Hematopoietic multipotent progenitor cell treated with erythropoietin and hydrocortisone succinate and interleukin-3 and kit ligand, for 8 days (in vitro differentiated cells): ENCODE data around the gene FAM174B.
"Not testable (repeated sequence)": the region's sequence is repeated elsewhere in the genome, so short reads cannot be mapped to it uniquely, and the experiment has no call there.

Experiments
- DNase-seq: peaks from one replicate; pipeline ENCODE4 v3.0.0-alpha.2; 2015

The FAM174B gene

DNA sequence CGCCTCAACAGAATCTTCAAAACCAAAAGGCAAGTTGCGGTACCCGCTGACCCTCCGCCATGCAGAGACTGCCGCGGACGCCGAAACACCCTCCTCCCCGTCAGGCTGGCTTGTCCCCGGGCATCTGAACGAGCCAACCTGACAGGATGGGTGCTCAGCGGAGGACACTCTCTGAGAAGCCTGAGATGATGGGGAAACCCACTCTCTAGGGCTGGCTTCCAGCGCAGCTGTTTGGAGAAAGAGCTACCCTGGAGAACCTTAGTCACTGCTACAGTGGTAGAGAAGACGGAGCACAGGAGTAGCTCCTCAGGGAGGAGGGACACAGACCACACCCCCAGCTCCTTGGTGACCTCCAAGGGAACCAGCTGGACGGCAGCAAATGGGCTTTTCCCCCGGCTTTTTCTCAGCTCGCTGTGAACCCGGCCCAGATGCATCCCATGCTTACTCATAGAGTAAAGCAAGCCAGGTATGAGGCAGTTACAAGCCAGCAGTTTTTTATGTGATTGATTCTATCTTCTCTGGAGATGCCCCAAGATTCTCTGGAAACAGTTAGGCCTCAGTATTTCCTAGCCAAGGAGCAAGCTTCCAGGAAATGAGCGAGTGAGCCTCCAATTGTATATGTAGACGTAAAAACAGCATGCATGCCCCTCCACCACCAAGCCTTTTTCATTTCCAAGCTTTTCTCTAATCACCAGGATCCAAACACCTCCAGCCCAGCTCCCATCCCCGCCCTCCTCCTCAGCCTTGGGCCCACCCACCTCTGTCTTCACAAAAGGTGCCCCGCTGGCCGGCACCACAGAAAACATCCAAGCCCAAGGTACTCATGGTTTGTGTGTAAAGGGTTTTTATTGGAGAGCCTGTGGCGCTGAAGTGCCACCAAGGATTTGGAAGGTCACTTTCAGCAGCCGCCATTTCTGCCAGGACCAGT, 38.7 kb downstream of the FAM174B start:
- no peak for DNase-seq

DNA sequence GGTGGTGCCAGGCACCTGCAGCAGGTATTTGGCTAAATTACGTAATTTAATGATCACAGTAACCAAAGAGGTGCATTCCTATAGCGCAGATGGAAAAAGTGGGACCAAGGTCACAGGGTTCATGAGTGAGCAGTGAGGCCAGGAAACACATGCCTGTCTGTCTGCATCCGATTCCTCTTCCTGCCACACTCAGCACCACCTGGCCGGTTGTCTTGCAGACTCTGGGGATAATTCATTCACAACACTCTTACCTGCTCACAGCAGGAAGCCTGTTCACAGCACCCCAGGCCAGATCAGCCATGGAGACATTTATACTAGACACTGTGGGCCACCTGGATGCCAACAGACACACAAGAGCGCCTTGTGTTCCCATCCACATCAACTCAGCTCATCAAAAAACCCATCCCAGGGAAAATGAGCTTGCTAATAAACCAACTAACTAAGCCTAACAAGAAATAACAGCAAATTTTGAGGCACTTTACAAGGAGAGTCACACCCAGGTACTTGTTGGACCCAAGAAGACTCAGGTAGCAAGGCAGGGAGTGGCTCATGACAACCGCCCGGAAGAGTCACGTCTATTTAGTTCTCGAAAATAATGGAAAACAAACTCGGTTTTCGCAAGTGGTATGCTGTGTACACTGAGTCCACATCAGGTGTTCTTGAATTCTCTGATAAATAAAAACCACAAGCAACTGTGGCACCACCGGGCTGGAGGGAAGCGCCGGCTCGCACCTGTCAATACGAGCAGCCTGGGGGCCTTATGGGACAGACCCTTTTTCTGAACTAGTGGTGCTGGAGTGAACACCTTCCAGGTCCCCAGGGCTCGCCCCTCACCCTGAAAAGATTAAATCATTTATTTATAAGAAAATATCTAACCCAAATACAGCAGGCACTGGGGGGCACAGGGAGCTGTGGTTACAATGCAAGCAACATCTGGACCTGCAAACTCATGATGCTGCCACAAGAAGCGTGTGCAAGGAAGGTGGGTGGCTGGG, 40.5 kb downstream of the FAM174B start:
- DNase-seq: no peak

DNA sequence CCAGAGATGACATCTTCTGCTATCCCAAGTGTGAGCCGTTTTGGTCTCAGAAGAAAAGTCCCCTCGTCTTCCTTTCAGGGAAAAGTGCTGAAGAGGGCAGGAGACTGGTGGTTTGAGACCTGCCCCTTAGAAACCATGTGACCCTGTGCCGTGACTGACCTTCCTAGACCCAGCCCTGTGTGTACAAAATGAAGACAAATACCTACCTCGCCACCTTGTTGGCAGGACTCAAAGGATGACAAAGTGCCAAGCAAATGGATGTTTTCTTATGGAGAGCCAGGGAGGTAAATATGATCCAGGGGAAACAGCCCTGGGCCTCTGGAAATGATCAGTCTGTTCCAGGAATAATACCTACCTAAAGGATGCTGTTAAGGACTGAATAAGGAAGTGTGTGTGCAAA, 41.3 kb downstream of the FAM174B start:
- peak; percentile 7 for DNase-seq

GRCh38 chr15:92613841-92614240, 41.7 kb downstream of the FAM174B start:
- DNase-seq: no peak

DNA sequence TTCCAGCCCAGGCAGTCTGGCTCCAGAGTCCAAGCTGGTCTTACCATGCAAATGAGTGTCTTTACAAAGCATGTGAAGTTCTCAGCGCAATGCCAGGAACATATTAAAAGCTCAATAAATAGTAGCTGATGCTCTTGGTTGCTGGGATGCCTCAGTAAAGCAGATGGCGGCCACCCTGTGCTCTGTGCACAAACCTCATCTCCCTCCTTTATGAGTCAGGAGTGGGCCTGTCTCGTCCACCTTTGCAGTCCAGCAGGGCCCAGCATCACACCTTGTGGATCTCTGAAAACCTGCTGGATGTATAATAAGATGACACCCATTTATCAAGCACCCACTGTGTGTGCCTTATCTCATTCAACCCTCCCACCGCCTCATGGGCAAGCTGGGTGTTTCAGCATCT, 42.7 kb downstream of the FAM174B start:
- no peak for DNase-seq

GRCh38 chr15:92611995-92612745, 43.4 kb downstream of the FAM174B start:
- DNase-seq: peak; percentile 30

GRCh38 chr15:92611150-92611549, 44.4 kb downstream of the FAM174B start:
- DNase-seq: no peak

- no peak for DNase-seq
Measured at GRCh38 chr15:92610101-92610520, 45.5 kb downstream of the FAM174B start.

DNA sequence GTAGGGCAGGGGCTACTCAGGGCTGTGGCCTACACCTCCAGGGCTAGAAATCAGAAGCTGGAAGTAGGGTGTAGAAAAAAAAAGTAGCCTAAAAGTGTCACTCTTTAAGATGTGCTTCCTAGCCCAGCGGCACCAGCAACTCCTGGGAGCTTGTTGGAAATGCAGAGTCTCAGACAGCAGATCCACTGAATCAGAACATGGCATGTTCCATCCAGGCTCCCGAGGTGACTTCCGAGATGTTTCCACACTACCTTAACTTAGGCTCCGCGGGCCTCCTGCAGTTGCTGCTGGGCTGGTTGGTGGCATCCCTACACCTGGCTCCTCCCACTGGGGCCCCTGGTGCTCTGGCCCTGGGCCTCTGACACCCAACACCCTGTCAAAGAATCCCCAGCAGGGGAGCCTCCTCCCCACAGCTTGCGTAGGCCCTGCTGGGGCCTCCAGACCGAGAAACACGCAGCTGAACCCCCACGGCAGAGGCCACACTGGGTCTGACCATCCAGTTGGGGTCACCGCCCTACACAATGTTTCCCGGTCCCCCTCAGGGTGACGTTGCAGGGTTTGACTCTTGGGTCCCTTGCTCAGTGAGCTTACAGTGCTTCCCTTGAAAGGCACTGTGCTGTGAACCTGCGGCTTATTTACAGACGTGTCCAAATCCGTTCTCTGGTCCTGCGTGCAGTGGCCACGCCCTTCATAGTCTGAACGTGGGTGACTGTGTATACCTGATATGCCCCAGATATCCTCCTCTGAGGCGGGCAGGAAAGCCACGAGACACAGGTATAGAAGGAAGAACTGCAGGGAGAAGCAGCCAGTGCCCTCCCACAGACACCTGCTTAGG, 46.5 kb downstream of the FAM174B start:
- DNase-seq: no peak

DNA sequence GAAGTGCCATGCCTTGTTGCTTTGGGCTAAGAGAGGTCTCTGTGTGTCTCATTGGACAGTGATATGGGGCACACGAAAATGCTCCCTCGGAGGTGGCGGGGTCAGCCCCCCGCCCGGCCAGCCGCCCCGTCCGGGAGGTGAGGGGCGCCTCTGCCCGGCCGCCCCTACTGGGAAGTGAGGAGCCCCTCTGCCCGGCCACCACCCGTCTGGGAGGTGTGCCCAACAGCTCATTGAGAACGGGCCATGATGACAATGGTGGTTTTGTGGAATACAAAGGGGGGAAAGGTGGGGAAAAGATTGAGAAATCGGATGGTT, 48.8 kb downstream of the FAM174B start:
- not testable (repeated sequence) for DNase-seq

DNA sequence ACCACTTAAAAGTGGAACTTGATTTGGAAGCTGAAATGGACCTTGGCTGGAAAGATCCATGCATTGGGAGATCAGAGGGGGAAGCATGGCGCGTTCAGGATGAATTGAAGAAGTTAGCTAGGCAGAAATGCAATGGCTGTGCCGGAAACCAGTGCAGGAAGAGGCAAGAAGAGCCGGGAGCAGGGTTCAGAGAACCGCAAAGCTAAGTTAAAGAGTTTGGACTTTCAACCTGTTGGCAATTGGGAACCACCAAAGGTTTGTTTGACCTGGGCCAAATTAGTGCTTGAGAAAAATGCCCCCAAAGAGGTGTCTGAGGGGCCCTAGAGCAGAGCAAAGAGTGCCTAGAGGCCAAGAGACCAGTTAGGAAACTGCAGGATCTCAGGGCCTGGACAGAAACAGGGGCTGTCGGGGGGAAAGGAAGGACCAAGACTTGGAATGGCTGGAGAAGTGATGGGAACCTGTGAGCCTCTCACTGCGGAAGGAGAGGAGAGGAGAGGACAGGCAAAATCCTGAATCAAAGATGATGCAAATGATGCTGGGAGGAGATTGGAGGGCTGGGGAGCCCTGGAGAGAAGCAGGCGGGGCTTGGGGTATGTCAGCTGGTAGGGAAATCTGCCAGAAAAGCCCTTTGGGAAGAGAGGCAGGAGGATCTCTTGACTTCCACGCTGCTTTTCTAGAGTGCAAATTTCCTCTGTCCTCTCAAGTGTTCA, 49.3 kb downstream of the FAM174B start:
- DNase-seq: no peak

DNA sequence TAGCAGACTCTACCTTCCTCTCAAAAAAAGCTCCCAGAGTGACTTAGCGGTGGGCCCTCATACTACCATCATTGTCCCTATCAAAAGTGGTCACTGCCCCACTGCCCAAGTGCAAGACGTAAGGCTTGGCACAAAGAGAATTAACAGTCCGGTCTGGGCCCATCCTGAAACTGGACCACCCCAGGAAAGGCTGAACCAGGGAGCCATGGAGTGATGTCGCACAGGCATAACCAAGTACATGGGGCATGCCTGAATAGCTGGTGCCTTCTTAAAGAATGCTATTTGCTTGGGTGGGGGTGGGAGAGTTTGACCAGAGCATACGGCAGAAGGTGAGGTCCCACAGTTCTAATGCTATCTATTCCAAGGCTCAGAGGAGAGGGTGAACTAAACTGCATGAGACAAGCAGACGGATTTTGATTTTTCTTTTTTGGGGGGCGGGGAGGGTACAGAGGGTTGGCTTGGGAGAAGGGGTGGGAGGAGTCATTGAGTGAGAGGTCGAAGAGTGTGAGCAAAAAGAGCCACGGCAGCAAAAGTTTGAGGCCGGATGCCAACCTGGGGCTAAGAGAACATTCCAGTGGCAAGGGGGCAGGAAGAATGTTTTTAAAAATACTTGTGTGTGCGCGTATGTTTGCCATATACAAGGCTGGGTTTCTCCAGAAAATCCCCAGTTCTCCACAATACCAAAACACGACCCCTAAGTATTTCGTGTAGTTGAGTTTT, 50.2 kb downstream of the FAM174B start:
- DNase-seq: no peak

DNA sequence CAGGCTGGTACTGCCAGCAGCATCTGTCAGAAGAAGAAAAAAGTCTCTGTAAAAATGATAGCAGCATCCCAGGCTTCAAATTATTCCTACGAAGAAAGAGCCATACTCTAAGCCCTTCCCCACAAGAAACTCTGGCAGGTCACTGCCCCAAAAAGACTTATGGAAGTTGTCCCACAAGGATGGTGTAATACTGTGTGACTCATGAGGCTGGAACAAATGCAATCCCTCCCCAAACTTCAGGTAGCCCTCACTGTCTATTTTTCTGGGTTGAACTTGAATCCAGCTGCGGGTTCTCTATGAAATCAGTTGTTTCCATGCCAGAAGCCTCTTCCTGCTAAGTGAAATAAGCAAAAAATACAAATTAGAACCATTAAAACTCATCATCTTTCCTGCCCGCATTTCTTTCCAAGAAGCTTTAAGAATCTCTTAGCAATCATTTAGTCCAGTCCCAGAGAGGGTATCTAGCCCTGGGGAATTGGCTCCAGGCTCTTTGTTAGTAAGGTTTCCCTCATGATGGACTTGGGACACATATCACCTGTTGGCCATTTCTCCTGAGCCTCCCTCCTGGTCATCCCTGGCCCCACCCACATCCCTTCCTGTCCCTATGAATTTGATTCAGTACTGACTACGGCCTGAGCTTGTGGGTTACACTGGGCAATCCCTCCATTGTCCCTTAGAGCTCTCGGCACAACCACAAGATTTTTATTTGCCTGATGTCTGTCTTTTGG, 51.7 kb downstream of the FAM174B start:
- DNase-seq: no peak

GRCh38 chr15:92603278-92603677, 52.3 kb downstream of the FAM174B start:
- no peak for DNase-seq

GRCh38 chr15:92602267-92602593, 53.3 kb downstream of the FAM174B start:
- DNase-seq: no peak

- DNase-seq: no peak
Measured at GRCh38 chr15:92601592-92602266, 53.8 kb downstream of the FAM174B start.

DNA sequence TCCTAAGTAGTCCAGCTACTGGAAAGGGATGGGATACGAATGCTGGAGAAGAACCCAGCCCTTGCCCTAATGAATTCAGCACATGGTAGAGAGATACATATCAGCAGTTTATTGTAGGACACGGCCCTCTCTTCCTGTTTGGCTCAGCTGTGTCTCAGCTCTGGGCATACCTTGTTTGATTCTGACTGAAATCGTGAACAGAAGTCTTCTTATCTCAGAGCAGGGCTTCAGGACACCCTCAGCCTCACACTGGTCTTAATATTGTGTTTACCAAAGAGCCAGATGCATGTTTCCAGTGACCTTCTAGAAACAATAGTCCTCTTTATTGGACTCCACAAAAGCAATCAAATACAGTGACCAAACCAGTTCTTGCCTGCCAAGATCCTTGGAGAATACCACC, 54.7 kb downstream of the FAM174B start:
- no peak for DNase-seq

DNA sequence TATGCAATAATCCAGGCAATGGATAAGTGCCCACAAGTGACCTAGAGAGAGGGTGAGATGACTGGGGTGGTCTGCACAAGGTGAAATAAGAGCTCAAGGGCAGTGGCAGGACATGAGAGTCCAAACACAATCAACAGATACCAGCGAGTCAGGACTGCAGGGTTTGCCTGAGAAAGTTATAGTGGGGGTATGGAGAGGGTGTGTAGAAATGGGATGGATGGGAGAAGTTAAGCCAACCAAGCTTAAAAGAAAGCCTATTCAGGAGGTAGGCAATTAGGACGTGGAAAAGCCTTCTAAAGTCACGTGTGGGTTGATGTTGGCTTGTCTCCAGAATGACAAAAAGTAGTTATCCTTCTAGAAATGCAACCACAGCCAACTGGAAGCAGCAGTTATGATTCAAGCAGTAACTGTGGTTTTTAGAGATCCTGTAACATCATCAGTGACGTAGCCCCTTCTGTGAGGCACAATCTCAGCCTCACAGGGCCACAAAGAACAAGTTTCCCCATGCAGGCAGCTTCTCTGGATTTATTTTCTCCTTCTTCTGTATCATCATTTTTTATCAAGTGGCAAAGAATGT, 56.1 kb downstream of the FAM174B start:
- no peak for DNase-seq

DNA sequence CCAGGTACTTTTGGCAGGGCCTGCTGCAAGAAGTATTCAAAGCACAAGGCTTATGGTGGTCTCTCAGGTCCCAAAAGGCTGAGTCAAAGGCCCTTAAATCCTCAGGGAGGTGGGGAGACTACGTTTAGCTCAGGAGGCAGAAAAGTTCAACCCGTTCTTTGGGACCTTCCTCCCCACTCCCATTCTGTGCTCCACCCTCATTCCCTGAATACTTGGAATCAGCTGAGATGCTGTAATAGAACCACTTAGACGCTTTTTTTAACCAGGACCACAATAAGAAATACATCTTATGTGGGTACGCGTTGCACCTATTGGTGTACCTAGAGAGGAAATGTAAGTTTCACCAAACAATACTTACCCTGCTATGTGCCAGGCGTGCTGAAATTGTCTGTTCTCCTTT, 58.0 kb downstream of the FAM174B start:
- DNase-seq: no peak
